Stimulated activated naive B cell treated with anti-CD40 and anti-IgM and Interleukin-4, amounts not matched to agents 10 μg/mL and 1 μg/mL and 100 μg/mL, for 72 hours (primary cell): ENCODE results near the gene HCFC1.

Source experiments
- ATAC-seq, 2 donors: fragments of 150-1000 bp; cut with Tn5 transposase; replicated peaks; 2 replicates each; pipeline ENCODE4 v1.10.0; 2021; ENCODE audit warnings: moderate library complexity in 1 of 2
- DNase-seq: peaks from one replicate; pipeline ENCODE4 v3.0.0; 2021
- H3K27ac Mint-ChIP-seq: one replicate; pipeline ENCODE4 v1.8.0; 2022; ENCODE audit warnings: mild to moderate bottlenecking, mixed read lengths
- H3K27me3 Mint-ChIP-seq, 2 donors: one replicate each; pipeline ENCODE4 v1.8.0; 2022; ENCODE audit warnings: mixed read lengths in 2 of 2
- H3K36me3 Mint-ChIP-seq, 2 donors: one replicate each; pipeline ENCODE4 v1.8.0; 2022; ENCODE audit warnings: mixed read lengths in 2 of 2, mild to moderate bottlenecking in 1 of 2
- H3K4me1 Mint-ChIP-seq, 2 donors: one replicate each; pipeline ENCODE4 v1.8.0; 2022; ENCODE audit warnings: mixed read lengths in 2 of 2, mild to moderate bottlenecking in 1 of 2
- H3K4me3 Mint-ChIP-seq, 2 donors: one replicate each; pipeline ENCODE4 v1.8.0; 2022; ENCODE audit warnings: mild to moderate bottlenecking in 2 of 2, mixed read lengths in 2 of 2, moderate library complexity in 1 of 2
- H3K9me3 Mint-ChIP-seq, 2 donors: one replicate each; pipeline ENCODE4 v1.8.0; 2022; ENCODE audit warnings: mixed read lengths in 2 of 2, mild to moderate bottlenecking in 1 of 2

The HCFC1 gene

GRCh38 chrX:153927922-153928760 lies 43.5 kb downstream of the HCFC1 start:
- no peaks in the 10 kb centered on the region for H3K27me3 Mint-ChIP-seq
- peak; percentile 95 for DNase-seq
- peaks cover 43 to 60% of the 10 kb centered on the region in 2 donors for H3K4me1 Mint-ChIP-seq
- H3K4me3 Mint-ChIP-seq, result peak overlapping the region; percentile 94
- peak; percentile 67 to 70 for ATAC-seq
- peaks cover 16 to 47% of the 10 kb centered on the region in 2 donors for H3K36me3 Mint-ChIP-seq
- H3K27ac Mint-ChIP-seq, result peak overlapping the region; percentile 100
- no peaks in the 10 kb centered on the region for H3K9me3 Mint-ChIP-seq

DNA sequence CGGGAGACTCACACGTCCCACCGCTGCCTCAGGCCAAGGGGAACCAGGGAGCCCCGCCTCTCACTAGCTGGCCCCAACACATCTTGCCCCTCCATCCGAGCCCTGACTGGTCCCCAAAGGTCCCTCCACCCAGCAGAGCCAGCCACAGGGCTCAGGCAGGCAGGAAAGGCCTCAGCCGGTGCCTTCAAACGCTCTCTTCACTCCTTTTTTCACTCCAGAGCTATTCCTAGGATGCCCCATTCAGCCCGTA lies 44.0 kb downstream of the HCFC1 start:
- DNase-seq, result no peak
- no peaks in the 10 kb centered on the region for H3K9me3 Mint-ChIP-seq
- H3K27ac Mint-ChIP-seq, result peak overlapping the region; percentile 100
- H3K4me3 Mint-ChIP-seq, result peak overlapping the region; percentile 94
- peaks cover 45 to 65% of the 10 kb centered on the region in 2 donors for H3K4me1 Mint-ChIP-seq
- ATAC-seq, result peak; percentile 1
- H3K36me3 Mint-ChIP-seq, result peaks cover 19 to 50% of the 10 kb centered on the region in 2 donors
- H3K27me3 Mint-ChIP-seq, result no peaks in the 10 kb centered on the region

DNA sequence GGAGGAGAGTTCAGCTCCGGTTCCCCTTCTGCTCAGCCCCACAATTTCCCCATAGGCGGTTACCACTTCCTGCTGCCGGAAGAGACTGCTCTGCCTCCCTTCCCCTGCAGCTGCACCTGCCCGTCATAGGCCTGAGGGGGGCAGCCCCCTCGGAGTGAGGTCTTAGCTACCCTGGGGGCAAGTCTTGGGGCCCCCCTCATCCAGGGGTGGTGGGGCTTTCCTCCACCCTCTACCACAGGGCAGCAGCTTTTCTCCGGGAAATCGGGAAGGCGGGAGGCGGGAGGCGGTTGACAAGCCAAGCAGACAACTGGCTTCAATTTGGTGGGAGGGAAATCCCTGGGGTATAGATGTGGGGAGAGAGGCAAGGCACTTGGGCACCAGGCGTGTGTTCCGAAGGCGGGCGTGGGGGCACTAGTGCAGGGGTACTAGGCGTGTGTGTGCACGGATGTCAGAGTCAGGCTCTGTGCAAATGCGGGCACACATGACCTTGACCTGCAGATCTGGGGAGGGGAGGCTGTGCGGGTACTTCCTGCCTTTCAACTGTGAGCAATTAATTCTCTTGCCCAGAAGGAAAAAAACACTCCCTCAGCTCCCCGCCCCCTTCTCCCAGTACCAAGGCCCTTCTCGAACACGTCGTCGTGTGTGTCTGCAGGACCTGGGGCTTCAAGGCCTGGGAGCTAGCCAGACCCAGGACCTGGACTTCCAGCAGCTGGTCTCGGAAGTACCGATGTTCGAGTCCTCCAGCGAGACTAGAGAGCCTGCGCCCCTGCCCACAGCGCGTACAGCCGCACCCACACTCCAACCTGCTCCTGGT lies 44.6 kb downstream of the HCFC1 start:
- Mint-ChIP-seq H3K36me3 (peaks cover 19 to 53% of the 10 kb centered on the region in 2 donors), H3K27ac (peak overlapping the region; percentile 100), H3K9me3 (no peaks in the 10 kb centered on the region), H3K4me3 (peak overlapping the region; percentile 94), H3K4me1 (peaks cover 48 to 70% of the 10 kb centered on the region in 2 donors), H3K27me3 (no peaks in the 10 kb centered on the region)
- ATAC-seq, result peak; percentile 56 to 58
- DNase-seq, result peak; percentile 85

DNA sequence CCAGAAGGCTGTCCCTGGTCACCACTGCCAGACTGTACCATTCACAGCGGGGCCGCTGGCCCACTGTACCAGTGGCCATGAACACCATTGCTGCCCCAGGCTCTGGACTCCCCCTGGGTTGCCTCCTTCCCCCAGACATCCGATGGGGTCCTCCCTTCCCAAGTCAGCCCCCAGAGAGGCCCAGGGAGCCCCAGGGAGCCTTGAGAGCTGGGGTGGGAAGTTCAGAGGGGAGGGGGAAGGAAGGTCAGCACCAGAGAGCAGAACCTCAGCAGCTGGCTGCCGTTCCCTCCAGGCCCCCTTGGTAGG lies 45.1 kb downstream of the HCFC1 start:
- ATAC-seq, result peak; percentile 10 to 11
- Mint-ChIP-seq H3K36me3 (peaks cover 17 to 50% of the 10 kb centered on the region in 2 donors), H3K9me3 (no peaks in the 10 kb centered on the region), H3K4me3 (peak overlapping the region; percentile 94), H3K4me1 (peaks cover 47 to 70% of the 10 kb centered on the region in 2 donors), H3K27ac (peak overlapping the region; percentile 100), H3K27me3 (no peaks in the 10 kb centered on the region)
- no peak for DNase-seq

- H3K9me3 Mint-ChIP-seq, result no peaks in the 10 kb centered on the region
- peaks cover 44 to 70% of the 10 kb centered on the region in 2 donors for H3K4me1 Mint-ChIP-seq
- H3K27me3 Mint-ChIP-seq, result no peaks in the 10 kb centered on the region
- peaks cover 14 to 46% of the 10 kb centered on the region in 2 donors for H3K36me3 Mint-ChIP-seq
- peak within 1 kb of the TSS; percentile 94 to 95 for H3K4me3 Mint-ChIP-seq
- ATAC-seq (peak; percentile 10 to 32), DNase-seq (peak; percentile 61)
- H3K27ac Mint-ChIP-seq, result peak within 1 kb of the TSS; percentile 100
Observed at GRCh38 chrX:153925739-153926551, 45.7 kb downstream of the HCFC1 start, which contains the start of gene ARHGAP4. Gene ARHGAP4 (minus strand): TSS chrX:153926264. CDS start chrX:153926202, 62 bp downstream.

DNA sequence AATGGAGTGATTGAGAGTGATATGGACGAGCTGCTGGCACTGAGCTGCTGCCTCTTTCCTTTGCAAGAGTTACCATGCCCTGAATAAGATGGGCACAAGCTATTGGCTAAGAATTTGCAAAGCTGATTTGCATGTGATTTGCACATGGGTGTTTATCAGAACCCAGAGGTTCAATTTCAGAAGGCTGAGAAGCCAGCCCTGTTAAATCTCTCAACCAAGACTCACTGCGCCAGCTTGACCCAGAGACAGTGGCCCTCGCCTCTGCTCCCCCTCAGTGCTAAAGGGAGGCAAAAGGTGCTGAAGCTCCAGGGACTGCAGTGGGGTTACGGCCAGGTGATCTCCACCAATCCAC lies 46.3 kb downstream of the HCFC1 start:
- DNase-seq, result no peak
- H3K4me3 Mint-ChIP-seq, result peak overlapping the region; percentile 94 to 95
- peaks cover 40 to 71% of the 10 kb centered on the region in 2 donors for H3K4me1 Mint-ChIP-seq
- H3K27ac Mint-ChIP-seq, result peak overlapping the region; percentile 98
- no peaks in the 10 kb centered on the region for H3K27me3 Mint-ChIP-seq
- no peaks in the 10 kb centered on the region for H3K9me3 Mint-ChIP-seq
- peak in 1 of 2 donors; percentile 0 for ATAC-seq
- peaks cover 12 to 42% of the 10 kb centered on the region in 2 donors for H3K36me3 Mint-ChIP-seq

- peaks cover 11 to 42% of the 10 kb centered on the region in 2 donors for H3K36me3 Mint-ChIP-seq
- ATAC-seq (no peak), DNase-seq (peak; percentile 48)
- H3K4me3 Mint-ChIP-seq, result peak overlapping the region; percentile 94 to 95
- H3K27ac Mint-ChIP-seq, result peak overlapping the region; percentile 85
- H3K27me3 Mint-ChIP-seq, result no peaks in the 10 kb centered on the region
- peaks cover 41 to 71% of the 10 kb centered on the region in 2 donors for H3K4me1 Mint-ChIP-seq
- H3K9me3 Mint-ChIP-seq, result no peaks in the 10 kb centered on the region
Observed at GRCh38 chrX:153924149-153924861, 47.3 kb downstream of the HCFC1 start.

DNA sequence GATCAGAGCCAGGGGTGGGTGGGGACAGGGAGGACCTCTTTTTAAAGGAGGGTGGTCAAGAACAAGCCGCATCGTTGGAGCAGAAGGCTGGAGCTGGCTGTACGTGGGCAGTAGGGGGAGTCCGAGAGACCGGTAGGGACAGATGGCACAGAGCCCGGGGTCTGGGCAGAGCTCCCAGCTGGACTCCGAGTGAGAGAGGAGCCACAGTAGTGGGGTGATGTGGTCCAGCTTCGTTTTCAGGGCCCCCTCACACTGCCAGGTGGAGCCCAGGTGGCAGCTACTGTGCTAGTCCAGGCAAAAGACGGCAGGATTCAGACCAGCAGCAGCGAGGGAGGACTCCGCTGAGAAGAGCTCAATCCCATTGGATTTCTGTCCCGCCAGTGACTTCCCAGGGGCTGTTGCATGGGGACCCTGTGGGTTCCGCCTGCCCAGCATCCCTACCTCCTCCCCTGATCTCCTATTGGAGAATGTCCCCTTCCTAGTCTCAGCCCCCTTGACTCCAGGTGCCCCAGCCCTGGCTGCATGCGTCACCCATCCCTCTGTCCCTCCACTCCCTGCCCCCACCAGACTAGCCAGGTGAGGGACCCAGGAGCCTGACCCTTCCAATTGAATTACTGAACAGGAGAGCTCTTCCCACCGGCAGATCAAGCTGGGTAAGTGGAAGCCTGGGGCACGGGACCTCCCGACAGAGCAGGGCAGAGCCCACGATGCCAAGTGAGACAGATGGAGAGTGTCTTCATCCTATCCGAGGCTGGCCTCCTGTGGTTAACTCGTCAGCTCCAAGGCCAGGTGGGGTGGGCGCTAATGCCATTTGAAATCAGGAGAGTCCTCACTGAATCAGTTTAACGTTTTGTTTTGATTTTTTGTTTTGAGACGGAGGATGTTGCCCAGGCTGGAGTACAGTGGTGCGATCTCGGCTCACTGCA lies 48.4 kb downstream of the HCFC1 start:
- DNase-seq (no peak), ATAC-seq (no peak)
- Mint-ChIP-seq H3K27ac (peak overlapping the region; percentile 86), H3K27me3 (no peaks in the 10 kb centered on the region), H3K36me3 (peaks cover 14 to 36% of the 10 kb centered on the region in 2 donors), H3K4me3 (peak overlapping the region; percentile 64 to 94), H3K9me3 (no peaks in the 10 kb centered on the region), H3K4me1 (peaks cover 35 to 61% of the 10 kb centered on the region in 2 donors)

DNA sequence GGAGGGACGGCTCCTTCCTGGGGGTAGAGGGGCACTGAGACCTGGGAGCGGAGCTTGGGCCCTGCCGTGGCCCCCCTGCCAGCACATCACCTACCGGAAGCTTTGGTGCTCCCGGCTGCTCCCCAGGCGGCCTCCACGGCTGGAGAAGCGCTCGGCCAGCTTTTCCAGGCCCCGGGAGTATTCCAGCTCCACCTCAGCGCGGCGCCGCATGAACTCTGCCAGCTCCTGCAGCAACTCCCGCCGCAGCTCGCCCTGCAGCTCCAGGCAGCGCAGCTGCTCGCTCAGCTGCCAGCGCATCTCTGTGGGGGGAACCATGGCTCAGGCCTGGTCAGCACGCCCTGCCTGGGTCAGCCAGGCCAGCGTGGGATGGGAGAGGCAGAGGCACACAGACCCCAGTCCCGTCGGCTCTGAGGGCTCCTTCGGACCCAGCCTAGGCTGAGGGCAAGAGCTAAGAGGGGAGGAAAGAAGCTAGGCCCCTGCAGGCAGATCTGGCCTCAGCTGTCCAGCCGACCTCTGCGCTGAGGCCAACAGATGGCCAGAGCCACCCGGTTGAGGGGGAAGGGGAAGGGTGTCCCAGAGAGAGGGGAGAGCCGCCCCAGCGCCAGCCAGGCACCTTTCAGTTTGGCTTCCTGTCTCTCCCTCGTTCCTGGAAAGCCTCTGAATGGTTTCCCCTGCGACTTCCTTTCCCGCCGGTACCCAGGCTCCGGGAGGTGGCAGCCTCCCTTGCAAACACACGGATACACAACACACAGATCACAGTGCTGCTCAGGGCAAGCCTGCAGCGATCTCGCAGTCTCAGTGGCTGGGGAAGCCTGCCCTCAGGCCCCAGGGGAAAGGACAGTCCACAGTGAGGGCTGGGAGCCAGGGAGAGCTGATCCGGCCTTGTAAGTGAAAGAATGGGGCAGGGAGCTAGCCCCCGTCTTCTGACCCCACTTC lies 49.8 kb downstream of the HCFC1 start:
- peaks cover 31 to 55% of the 10 kb centered on the region in 2 donors for H3K4me1 Mint-ChIP-seq
- ATAC-seq, result no peak
- no peaks in the 10 kb centered on the region for H3K9me3 Mint-ChIP-seq
- H3K4me3 Mint-ChIP-seq, result peak overlapping the region; percentile 52 to 94
- no peaks in the 10 kb centered on the region for H3K27me3 Mint-ChIP-seq
- no peak for DNase-seq
- peak overlapping the region; percentile 20 for H3K27ac Mint-ChIP-seq
- peaks cover 12 to 39% of the 10 kb centered on the region in 2 donors for H3K36me3 Mint-ChIP-seq

- H3K27ac Mint-ChIP-seq, result no peak overlapping the region
- no peaks in the 10 kb centered on the region for H3K9me3 Mint-ChIP-seq
- no peak for ATAC-seq
- no peaks in the 10 kb centered on the region for H3K27me3 Mint-ChIP-seq
- peaks cover 27 to 54% of the 10 kb centered on the region in 2 donors for H3K4me1 Mint-ChIP-seq
- DNase-seq, result no peak
- peaks cover 14 to 44% of the 10 kb centered on the region in 2 donors for H3K36me3 Mint-ChIP-seq
- H3K4me3 Mint-ChIP-seq, result no peak overlapping the region
Observed at GRCh38 chrX:153921070-153921469, 50.5 kb downstream of the HCFC1 start.

- peaks cover 14 to 46% of the 10 kb centered on the region in 2 donors for H3K36me3 Mint-ChIP-seq
- H3K4me1 Mint-ChIP-seq, result peaks cover 29 to 52% of the 10 kb centered on the region in 2 donors
- DNase-seq, result no peak
- no peak overlapping the region for H3K4me3 Mint-ChIP-seq
- H3K27ac Mint-ChIP-seq, result no peak overlapping the region
- H3K27me3 Mint-ChIP-seq, result no peaks in the 10 kb centered on the region
- no peak for ATAC-seq
- no peaks in the 10 kb centered on the region for H3K9me3 Mint-ChIP-seq
Observed at GRCh38 chrX:153920546-153920945, 51.1 kb downstream of the HCFC1 start.

DNA sequence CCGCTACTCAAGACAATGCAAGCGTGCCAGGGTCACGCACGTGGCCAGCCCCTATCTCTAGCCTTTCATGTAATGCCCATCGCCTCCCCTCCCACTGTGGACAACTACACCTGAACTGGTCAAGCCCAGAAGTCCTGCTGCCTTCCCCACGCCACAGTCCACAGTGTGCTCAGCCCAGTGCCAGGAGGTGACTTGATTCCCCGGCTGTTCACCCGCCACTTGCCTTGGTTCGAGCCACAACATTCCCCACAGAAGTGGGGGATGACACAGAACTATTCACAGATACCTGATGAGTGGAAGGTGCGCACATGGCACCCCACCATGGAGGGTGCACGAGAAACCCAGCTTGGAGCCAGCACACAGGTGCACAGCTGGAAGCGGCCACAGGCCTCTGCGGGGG lies 52.3 kb downstream of the HCFC1 start:
- Mint-ChIP-seq H3K9me3 (no peaks in the 10 kb centered on the region), H3K4me1 (peaks cover 21 to 43% of the 10 kb centered on the region in 2 donors), H3K27me3 (no peaks in the 10 kb centered on the region), H3K4me3 (no peak overlapping the region), H3K36me3 (peaks cover 14 to 40% of the 10 kb centered on the region in 2 donors), H3K27ac (no peak overlapping the region)
- ATAC-seq, result no peak
- no peak for DNase-seq
